NOMO-1 (cell line): Measurements from ENCODE around the gene ARHGAP1.
A peak's percentile ranks its signal among the peaks of the same experiment; 100 is the strongest.

Experiments
- DNase-seq, 2 experiments: peaks; one replicate each; lab custom pipeline; 2025; ENCODE audit not compliant: unreplicated experiment in 2 of 2; lab: John Stamatoyannopoulos, UW

ARHGAP1 gene

DNA sequence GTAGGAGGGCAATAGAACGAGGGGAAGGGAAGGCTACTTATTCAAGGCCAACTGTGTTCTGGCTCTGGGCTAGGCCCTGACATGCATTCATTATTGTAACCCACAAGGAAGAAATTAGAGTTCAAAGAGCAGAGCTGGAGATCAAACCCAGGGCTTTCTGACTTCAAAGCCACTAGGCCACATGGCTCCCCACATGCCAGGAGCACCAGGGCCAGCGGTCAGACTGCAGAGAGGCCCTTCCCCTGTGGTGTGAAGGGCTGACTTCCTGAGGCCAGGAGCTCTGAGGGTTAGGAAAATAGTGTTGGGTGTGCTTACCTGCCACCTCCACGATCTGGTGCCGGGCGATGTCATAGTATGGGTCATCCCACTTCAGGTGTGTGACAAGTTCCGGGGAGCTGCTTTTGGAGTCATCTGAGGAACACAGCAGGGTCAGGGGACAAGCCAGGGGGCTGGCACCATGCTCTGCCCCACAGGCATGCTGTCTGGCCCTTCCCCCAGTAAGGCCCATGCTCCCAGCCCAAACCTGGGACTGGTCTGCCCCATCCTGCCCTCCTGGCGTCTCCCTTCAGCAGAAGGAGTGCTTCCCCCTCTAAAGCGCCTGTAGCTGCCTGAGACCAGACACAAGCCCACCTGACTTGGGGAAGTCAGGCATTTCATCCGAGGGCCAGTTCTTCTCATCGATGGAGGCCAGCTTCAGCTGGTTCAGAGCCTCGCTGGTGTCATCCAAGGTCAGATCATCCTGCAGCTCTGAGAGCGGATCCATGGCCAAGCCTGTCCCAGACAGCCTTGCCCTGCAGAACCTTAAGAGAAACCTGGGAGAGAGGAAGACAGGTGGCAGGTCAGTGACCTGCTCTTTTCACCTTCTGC lies 4.8 kb downstream of the ARHGAP1 start:
- DNase-seq, result no peak

DNA sequence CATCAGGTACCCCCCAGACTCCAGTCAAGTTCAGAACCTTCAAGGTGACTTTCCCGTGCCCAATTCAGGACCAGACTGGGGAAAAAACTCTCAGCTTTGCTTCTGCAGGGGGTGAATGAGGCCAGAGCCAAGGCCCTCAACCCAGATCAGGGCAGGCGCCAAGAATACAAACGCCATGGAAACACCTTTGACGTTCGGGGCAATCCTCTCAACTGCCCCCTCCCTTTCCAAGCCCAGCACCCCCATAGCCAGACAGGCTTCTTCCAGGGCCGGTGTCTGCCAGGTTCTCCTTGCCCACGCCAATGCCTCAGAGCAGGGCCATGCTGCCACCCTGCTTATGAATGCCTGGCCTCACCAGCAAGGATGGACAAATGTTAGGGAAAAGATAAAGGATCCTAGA lies 5.8 kb downstream of the ARHGAP1 start:
- no peak for DNase-seq

GRCh38 chr11:46694072-46694471 lies 6.3 kb downstream of the ARHGAP1 start:
- no peak for DNase-seq

GRCh38 chr11:46693597-46694012 lies 6.8 kb downstream of the ARHGAP1 start:
- DNase-seq, result no peak

GRCh38 chr11:46692450-46692849 lies 8.0 kb downstream of the ARHGAP1 start:
- no peak for DNase-seq

DNA sequence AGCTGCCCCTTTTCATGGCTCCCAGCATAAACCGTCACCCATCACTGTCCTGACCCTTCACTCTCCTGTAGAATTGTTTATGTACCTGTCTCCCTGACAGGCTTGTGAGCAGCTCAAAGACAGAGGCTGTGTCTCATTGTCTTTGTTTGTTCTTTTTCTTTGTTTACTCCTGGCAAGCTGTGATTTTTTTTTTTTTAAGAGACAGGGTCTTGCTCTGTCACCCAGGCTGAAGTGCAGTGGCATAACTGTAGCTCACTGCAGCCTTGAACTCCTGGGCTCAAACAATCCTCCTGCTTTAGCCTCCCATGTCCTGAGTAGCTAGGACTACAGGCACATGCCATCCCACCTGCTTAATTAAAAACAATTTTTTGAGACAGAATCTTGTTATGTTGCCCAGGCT lies 9.7 kb downstream of the ARHGAP1 start:
- DNase-seq, result no peak

DNA sequence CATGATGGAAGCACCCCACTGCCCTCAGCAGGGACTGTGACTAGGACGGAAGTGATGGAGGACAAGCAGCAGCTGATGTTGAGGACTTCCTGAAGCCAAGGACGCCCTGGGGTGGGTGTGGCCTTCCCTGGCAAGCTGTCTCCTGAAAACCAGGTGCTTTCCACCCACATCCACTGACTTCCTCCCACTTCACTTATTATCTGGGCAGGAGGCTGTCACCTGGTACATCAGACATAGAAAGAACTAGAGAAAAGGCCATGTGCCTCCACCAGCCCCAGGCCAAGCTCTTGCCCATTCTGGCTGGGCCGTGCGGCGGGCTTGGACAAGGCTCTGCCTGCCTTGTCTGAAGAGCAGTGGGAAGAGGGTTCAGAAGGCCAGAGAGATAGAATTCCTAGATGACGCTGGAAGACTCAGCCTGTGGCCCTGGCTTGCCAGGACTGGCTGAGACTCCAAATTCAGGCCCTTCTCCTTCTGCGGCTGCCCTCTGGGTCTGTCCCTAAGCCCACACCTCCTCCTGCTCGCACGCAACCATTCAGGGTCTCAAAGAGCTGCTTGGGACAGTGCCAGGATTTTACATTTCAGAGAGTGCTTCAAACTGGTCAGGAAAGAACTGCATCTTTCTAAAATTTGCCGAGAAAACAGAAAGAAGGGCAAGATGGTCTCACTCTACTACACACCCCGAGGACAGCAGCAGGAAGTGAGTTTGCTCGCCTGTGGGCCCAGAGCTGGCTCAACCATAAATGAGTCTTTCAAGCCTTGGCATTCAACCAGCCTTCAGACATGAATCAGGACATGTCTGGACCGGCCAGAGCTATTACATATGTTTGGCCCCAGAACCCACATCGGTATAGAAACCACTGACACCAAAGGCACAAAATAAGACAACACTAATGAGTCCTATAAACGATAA lies 13.3 kb downstream of the ARHGAP1 start:
- DNase-seq, result no peak

DNA sequence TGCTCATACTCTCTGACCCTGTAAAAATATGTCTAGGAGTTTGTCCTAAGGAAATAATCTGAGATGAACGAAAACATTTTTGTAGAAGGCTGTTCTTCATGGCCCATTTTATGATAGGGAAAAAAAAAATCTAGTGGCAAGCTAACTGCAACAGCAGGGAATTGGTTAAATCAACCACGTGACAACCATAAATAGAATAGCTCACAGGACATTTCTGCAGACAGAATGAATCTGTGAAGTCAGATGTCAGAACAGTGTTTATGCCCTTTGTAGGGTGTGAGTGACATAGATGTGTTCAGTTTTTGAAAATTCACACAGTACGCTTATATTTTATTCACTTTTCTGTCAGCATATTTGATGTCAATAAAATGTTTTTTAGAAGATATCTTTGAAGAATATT lies 16.1 kb downstream of the ARHGAP1 start:
- no peak for DNase-seq

DNA sequence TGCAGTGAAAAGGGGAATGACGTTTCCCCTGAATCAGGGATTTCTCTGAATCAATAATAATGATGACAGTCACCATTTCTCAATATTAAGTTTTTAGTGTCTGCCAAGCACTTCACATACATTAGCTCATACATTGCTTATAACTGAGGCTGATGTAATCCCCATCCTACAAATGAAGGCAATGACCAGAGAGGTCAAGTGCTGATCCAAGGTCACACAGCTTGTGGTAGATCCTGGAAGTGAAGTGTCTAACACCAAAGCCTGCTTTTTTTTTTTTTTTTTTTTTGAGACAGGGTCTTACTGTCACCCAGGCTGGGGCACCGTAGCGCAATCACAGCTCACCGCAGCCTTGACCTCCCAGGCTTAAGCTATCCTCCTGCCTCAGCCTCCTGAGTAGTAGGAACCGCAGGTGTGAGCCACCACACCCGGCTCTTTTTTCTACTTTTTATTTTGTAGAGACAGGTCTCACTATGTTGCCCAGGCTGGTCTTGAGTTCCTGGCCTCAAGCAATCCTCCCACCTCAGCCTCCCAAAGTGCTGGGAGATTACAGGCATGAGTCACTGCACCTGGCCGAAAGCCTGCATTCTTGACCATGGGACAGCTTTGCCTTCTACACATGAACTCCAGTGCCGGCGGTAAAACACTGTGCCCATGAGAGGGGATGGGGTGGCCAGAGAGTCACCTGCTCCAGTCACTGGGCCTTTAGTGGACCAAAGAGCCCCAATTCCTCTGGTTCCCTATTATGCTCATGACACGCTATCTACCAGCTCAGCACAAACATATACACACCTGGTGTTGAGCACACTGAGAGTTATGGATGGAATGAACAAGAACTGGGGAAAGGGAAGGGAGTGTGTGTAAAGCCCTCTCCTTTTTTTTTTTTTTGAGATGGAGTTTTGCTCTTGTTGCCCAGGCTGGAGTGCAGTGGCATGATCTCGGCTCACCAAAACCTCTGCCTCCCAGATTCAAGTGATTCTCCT lies 17.4 kb downstream of the ARHGAP1 start:
- DNase-seq, result no peak

GRCh38 chr11:46681814-46682213 lies 18.6 kb downstream of the ARHGAP1 start:
- no peak for DNase-seq

DNA sequence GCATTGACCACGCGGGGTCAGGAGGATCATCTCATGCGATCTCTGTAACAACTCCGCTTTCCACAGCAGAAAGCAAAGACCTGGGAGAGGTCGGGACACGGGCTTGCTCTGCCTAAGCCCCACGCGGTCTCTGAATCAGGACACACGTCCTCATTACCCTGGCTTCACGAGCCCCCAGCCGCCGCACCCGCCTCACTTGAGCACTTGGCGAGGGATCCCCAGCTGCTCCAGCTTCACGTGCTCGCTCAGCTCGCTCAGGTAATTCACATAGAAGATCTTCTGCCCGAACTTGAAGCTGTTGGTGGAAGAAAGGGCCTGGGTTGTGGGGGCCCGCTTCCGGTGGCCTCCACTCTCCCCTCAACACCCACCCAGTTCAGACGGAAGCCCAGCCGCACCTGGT lies 19.6 kb downstream of the ARHGAP1 start:
- DNase-seq, result no peak

- no peak for DNase-seq
These were observed 20.2 kb downstream of the ARHGAP1 start for GRCh38 chr11:46680164-46680760.

GRCh38 chr11:46679241-46680163 lies 20.9 kb downstream of the ARHGAP1 start:
- no peak for DNase-seq

DNA sequence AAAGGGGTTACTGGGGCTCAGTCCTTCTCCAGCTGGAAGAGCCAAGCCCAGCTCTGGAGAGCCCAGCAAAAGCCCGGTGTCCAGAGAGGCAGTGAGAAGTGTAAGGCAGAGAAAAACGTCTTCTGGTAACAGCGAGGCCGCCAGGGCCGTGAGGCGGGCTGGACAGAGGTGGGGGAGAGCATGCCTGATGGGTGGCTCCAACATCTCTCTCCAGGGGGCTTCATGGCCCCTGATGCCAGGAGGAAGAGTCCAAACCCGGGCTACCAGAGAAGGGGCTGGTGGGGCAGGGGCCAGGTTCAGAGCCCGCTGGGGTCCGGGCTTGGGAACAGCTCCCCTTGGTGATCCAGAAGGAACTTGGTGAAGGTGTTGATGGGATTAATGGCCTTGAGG lies 21.7 kb downstream of the ARHGAP1 start:
- no peak for DNase-seq

GRCh38 chr11:46677991-46678740 lies 22.3 kb downstream of the ARHGAP1 start:
- DNase-seq, result no peak

DNA sequence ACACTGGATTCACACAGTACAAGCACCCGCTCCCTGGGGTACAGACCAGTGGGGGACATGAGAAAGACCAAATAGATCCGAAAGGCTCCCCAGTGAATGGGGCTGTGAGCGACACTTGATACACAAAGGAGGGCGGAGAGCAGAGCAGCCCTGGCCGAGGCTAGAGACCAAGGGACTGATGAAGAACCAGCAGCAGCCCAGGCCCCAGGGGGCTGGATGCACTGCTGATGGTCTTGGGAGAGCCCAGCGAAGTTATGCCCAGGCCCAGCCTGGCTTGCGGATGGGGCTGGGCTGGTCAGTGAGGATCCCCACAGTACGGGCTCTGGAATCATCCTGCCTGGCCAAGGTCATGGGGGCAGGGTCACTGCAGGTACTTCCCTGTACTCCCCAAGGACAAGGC lies 23.2 kb downstream of the ARHGAP1 start:
- DNase-seq, result no peak

GRCh38 chr11:46676436-46677158 lies 23.8 kb downstream of the ARHGAP1 start:
- DNase-seq, result peak; percentile 55 to 57

DNA sequence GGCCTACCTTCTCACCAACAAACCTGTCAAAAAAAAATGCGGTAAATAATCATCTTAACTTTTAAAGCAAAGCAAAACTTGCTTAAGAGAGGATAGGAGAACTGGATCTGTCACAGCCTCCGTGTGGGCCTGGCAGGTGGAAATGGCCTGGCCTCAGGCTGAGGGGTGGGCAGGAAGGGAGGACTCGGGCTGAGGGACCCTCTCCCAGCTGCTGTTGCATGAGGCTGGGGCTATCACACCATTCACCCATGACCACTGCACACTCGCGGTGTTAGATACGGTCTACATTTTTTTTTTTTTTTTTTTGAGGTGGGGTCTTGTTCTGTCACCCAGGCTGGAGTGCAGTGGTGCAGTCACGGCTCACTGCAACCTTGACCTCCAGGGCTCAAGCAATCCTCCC lies 24.5 kb downstream of the ARHGAP1 start:
- no peak for DNase-seq
